ENCODE measurements around the gene ANKRD36C. TPM values are rescaled to one million over a fixed set of nuclear protein-coding genes. Genes with fewer than 3 reads are reported as not detected.
"Not testable (repeated sequence)": the region's sequence is repeated elsewhere in the genome, so short reads cannot be mapped to it uniquely, and the experiment has no call there.

Gene ANKRD36C
- total RNA-seq, 1 donor from 2014 or later = 44.4 TPM

DNA sequence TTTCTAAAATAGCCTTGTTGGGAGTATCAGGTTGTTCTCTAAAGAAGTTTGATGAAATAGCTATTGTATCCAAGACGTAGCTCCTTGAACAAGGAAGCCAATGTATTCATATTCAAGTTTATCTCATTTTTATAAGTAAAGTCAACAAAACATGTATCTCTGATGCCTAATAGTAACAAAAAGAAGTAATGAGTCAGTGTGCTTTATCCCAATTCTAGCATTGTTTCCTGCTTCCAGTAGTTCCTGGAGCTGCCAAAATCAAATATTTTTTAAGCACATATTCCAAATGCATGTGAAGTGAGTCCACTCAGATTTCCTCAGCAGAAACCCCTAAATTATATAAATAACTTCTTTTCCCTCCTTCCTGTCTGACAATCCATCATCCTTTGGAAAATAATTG lies 74.6 kb downstream of the ANKRD36C start:
- DNase-seq (ENCODE audit: low spot score); H3K4me1 Mint-ChIP-seq; H3K27ac Mint-ChIP-seq; H3K9me3 ChIP-seq (ENCODE audit: low read depth); H3K4me1 ChIP-seq; H3K27me3 Mint-ChIP-seq (ENCODE audit: insufficient read depth, low read depth); H2AFZ ChIP-seq (replicated peaks); H4K20me1 ChIP-seq (ENCODE audit: low read depth); H3K27me3 ChIP-seq; H3K4me3 ChIP-seq; H3K9ac ChIP-seq; H3K9me3 Mint-ChIP-seq; H3K4me2 ChIP-seq; H3K36me3 ChIP-seq; H3K27ac ChIP-seq; H3F3A ChIP-seq (ENCODE audit: low read depth); H3K4me3 Mint-ChIP-seq; H3K79me2 ChIP-seq (ENCODE audit: low read depth): not testable (repeated sequence)
- peaks cover 17% of the 10 kb centered on the region for H3K36me3 Mint-ChIP-seq

DNA sequence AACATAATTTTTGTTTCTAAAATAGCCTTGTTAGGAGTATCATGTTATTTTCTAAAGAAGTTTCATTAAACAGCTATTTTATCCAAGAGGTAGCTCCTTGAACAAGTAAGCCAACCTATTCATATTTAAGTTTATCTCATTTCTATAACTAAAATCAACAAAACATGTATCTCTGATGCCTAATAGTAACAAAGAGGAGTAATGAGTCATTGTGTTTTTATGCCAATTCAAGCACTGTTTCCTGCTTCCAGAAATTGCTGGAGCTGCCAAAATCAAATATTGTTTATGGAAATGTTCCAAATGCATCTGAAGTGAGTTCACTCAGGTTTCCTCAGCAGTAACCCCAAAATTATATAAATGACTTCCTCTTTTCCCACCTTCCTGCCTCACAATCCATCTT lies 76.5 kb downstream of the ANKRD36C start:
- H3K27me3 Mint-ChIP-seq (ENCODE audit: insufficient read depth, low read depth); H3K4me3 Mint-ChIP-seq; H3K27ac ChIP-seq; H3F3A ChIP-seq (ENCODE audit: low read depth); H3K9ac ChIP-seq; H4K20me1 ChIP-seq (ENCODE audit: low read depth); H3K9me3 ChIP-seq (ENCODE audit: low read depth); H3K4me3 ChIP-seq; H3K27ac Mint-ChIP-seq; H3K9me3 Mint-ChIP-seq; H3K4me2 ChIP-seq; H2AFZ ChIP-seq (replicated peaks); DNase-seq (ENCODE audit: low spot score); H3K36me3 ChIP-seq; H3K4me1 Mint-ChIP-seq; H3K27me3 ChIP-seq; H3K4me1 ChIP-seq; H3K79me2 ChIP-seq (ENCODE audit: low read depth): not testable (repeated sequence)
- H3K36me3 Mint-ChIP-seq = peaks cover 18% of the 10 kb centered on the region

DNA sequence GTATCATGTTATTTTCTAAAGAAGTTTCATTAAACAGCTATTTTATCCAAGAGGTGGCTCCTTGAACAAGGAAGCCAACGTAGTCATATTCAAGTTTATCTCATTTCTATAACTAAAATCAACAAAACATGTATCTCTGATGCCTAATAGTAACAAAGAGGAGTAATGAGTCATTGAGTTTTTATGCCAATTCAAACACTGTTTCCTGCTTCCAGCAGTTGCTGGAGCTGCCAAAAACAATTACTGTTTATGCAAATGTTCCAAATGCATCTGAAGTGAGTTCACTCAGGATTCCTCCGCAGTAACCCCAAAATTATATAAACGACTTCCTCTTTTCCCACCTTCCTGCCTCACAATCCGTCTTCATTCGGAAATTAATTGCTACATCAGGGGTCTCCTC lies 80.2 kb downstream of the ANKRD36C start:
- not testable (repeated sequence) for H3K4me1 ChIP-seq; H3K36me3 Mint-ChIP-seq; H3K4me2 ChIP-seq; H3K4me3 ChIP-seq; H3K36me3 ChIP-seq; H3K9me3 ChIP-seq (ENCODE audit: low read depth); H2AFZ ChIP-seq (replicated peaks); H3K27me3 Mint-ChIP-seq (ENCODE audit: insufficient read depth, low read depth); H3K9ac ChIP-seq; DNase-seq (ENCODE audit: low spot score); H3K4me3 Mint-ChIP-seq; H4K20me1 ChIP-seq (ENCODE audit: low read depth); H3K27ac Mint-ChIP-seq; H3K79me2 ChIP-seq (ENCODE audit: low read depth); H3K9me3 Mint-ChIP-seq; H3K27ac ChIP-seq; H3K4me1 Mint-ChIP-seq; H3F3A ChIP-seq (ENCODE audit: low read depth); H3K27me3 ChIP-seq

DNA sequence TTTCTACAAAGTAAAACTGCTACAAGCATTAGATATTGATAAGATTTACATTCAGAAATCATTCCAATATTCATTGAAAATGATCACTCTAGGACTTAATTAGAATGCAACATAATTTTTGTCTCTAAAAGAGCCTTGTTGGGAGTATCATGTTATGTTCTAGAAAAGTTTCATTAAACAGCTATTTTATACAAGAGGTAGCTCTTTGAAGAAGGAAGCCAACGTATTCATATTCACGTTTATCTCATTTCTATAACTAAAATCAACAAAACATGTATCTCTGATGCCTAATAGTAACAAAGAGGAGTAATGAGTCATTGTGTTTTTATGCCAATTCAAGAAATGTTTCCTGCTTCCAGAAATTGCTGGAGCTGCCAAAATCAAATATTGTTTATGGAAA lies 97.2 kb downstream of the ANKRD36C start:
- not testable (repeated sequence) for H3K27me3 Mint-ChIP-seq (ENCODE audit: insufficient read depth, low read depth); H3K36me3 Mint-ChIP-seq; H3K4me2 ChIP-seq; H3K79me2 ChIP-seq (ENCODE audit: low read depth); H3K4me3 ChIP-seq; H3K27me3 ChIP-seq; H3K4me3 Mint-ChIP-seq; H3K4me1 ChIP-seq; DNase-seq (ENCODE audit: low spot score); H4K20me1 ChIP-seq (ENCODE audit: low read depth); H3K27ac ChIP-seq; H3K9me3 ChIP-seq (ENCODE audit: low read depth); H3K27ac Mint-ChIP-seq; H3K9me3 Mint-ChIP-seq; H3F3A ChIP-seq (ENCODE audit: low read depth); H2AFZ ChIP-seq (replicated peaks); H3K36me3 ChIP-seq; H3K9ac ChIP-seq; H3K4me1 Mint-ChIP-seq

DNA sequence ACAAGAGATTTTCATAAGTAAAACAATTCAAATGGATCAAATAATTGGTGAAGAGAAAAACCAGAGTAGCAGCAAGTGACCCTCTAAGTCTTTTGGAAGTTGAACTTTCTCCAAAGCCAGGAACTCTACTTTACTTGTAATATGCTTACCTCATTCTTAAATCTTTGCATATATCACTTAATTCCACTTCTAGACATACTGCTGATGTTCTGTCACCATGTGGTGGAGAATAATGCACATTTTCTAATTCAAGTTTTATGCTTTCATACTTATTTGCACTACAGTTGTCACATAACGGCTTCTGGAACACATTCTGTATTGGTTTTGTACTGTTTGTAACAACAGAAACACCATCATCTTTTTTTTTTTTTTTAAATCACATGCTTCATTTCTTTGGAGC lies 123.7 kb downstream of the ANKRD36C start:
- H3K27me3 Mint-ChIP-seq (ENCODE audit: insufficient read depth, low read depth); H2AFZ ChIP-seq (replicated peaks); H3K9ac ChIP-seq; H3K36me3 Mint-ChIP-seq; H3K27ac Mint-ChIP-seq; H3K9me3 Mint-ChIP-seq; H3K4me1 Mint-ChIP-seq; H3K27me3 ChIP-seq; H3K27ac ChIP-seq; H3K4me3 ChIP-seq; H3K4me3 Mint-ChIP-seq; H3K9me3 ChIP-seq (ENCODE audit: low read depth); H3K4me1 ChIP-seq; H4K20me1 ChIP-seq (ENCODE audit: low read depth); H3K79me2 ChIP-seq (ENCODE audit: low read depth); H3F3A ChIP-seq (ENCODE audit: low read depth); DNase-seq (ENCODE audit: low spot score); H3K4me2 ChIP-seq; H3K36me3 ChIP-seq: not testable (repeated sequence)

DNA sequence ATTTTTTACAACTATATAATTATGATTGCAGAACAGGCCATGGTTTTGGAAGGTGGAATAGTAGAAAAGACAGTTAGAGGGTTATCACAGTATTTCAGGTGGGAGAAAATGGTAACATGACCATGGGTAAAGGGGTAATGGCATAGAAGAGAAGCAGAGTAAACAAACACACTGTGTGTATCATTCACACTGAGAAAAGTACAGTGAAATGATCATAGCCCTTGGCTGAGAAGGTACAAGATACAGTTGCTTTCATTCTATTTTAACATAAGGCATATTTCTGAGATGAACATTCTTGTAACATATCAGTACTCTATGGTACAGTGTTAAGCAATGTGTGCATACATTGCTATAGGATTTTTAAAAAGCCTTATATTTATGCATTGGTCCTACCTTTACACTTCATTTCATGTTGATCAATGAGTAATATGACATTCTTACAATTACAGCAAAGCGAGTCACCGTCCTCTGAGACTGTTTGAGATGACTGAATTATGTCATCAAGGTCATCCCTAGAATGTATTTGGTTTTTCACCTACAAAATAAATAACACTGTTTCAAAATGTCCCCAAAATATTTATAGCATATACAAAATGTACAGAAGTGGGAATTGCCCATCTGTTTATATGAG lies 124.5 kb downstream of the ANKRD36C start:
- not testable (repeated sequence) for H3K4me1 Mint-ChIP-seq; H3K79me2 ChIP-seq (ENCODE audit: low read depth); DNase-seq (ENCODE audit: low spot score); H3K27ac Mint-ChIP-seq; H3K4me1 ChIP-seq; H3K4me3 ChIP-seq; H3K27ac ChIP-seq; H3K9ac ChIP-seq; H4K20me1 ChIP-seq (ENCODE audit: low read depth); H2AFZ ChIP-seq (replicated peaks); H3K27me3 ChIP-seq; H3K27me3 Mint-ChIP-seq (ENCODE audit: insufficient read depth, low read depth); H3K4me3 Mint-ChIP-seq; H3K36me3 ChIP-seq; H3K9me3 ChIP-seq (ENCODE audit: low read depth); H3F3A ChIP-seq (ENCODE audit: low read depth); H3K36me3 Mint-ChIP-seq; H3K4me2 ChIP-seq; H3K9me3 Mint-ChIP-seq

DNA sequence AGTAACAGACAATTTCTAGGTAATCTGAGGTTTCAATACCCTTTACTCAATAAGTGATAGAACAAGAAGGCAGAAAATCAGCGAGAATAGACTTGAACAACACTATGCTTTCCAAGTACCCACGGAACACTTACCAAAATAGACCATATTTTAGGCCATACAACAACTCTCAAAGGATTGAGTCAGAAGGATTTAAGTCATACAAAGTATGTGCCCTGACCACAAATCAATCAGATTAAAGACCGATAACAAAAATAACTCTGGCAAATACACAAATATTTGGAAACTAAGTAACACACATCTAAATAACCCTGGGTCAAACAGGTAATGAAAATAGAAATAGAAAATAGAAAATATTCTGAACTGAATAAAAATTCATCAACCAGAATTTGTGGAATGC lies 129.5 kb downstream of the ANKRD36C start:
- not testable (repeated sequence) for H3K9me3 ChIP-seq (ENCODE audit: low read depth); H3K27ac Mint-ChIP-seq; H3K4me1 ChIP-seq

More for the DNA sequence above, 129.5 kb downstream of the ANKRD36C start:
- H3K36me3 Mint-ChIP-seq; H3K9me3 Mint-ChIP-seq; H3K27ac ChIP-seq; H4K20me1 ChIP-seq (ENCODE audit: low read depth); H3K4me3 ChIP-seq; H3K27me3 Mint-ChIP-seq (ENCODE audit: insufficient read depth, low read depth); H2AFZ ChIP-seq (replicated peaks); H3K4me1 Mint-ChIP-seq; H3F3A ChIP-seq (ENCODE audit: low read depth); H3K27me3 ChIP-seq; H3K36me3 ChIP-seq; H3K4me2 ChIP-seq; DNase-seq (ENCODE audit: low spot score); H3K4me3 Mint-ChIP-seq; H3K9ac ChIP-seq; H3K79me2 ChIP-seq (ENCODE audit: low read depth): not testable (repeated sequence)
